Caki2 (cell line): ENCODE data around the gene JMJD1C. TPM values are rescaled to one million over a fixed set of nuclear protein-coding genes. Genes with fewer than 3 reads are reported as not detected.

ENCODE experiments used
- DNase-seq: peaks from one replicate; pipeline ENCODE4 v3.0.0-alpha.2; 2015; ENCODE audit warnings: low read depth
- in situ Hi-C: cut with HindIII; loops from 2 replicates; pipeline ENCODE4 v1.10.0; 2016; ENCODE audit warnings: low sequenced_read_pairs, low pct_unique_long_range_greater_than_20kb, mixed read lengths
- total RNA-seq: library from RNA; depleted of rRNA; stranded (reverse); fragments of >200 nt; shearing (Covaris generic); gene quantifications from 2 replicates; pipeline ENCODE4 v1.2.3, GENCODE V29; 2014; ENCODE audit warnings: low replicate concordance

Gene JMJD1C
- total RNA-seq, 1 experiment from 2014 or later, result 31.0 TPM

GRCh38 chr10:63283093-63283492 is 182.7 kb downstream of the JMJD1C start:
- in situ Hi-C loops, result no loop called here
- no peak for DNase-seq

- no peak for DNase-seq
- in situ Hi-C loops, result no loop called here
Observed at GRCh38 chr10:63281967-63282366, 183.8 kb downstream of the JMJD1C start.

GRCh38 chr10:63280386-63280785 is 185.4 kb downstream of the JMJD1C start:
- in situ Hi-C loops, result no loop called here
- DNase-seq, result no peak

- no peak for DNase-seq
- in situ Hi-C loops, result no loop called here
Observed at GRCh38 chr10:63275094-63275493, 190.7 kb downstream of the JMJD1C start.

GRCh38 chr10:63273577-63273976 is 192.2 kb downstream of the JMJD1C start:
- DNase-seq, result no peak
- in situ Hi-C loops, result no loop called here

- in situ Hi-C loops, result no loop called here
- peak; percentile 96 for DNase-seq
Observed at GRCh38 chr10:63268798-63269503, 196.8 kb downstream of the JMJD1C start.

GRCh38 chr10:63268149-63268797 is 197.5 kb downstream of the JMJD1C start:
- no peak for DNase-seq

GRCh38 chr10:63267414-63268148 is 198.2 kb downstream of the JMJD1C start:
- in situ Hi-C loops, result no loop called here
- peak; percentile 58 for DNase-seq

More at GRCh38 chr10:63268149-63268797, 197.5 kb downstream of the JMJD1C start:
- in situ Hi-C loops, result no loop called here

- peak; percentile 49 for DNase-seq
Observed at GRCh38 chr10:63266391-63267316, 199.1 kb downstream of the JMJD1C start.

GRCh38 chr10:63265683-63266235 is 200.0 kb downstream of the JMJD1C start:
- in situ Hi-C loops, result no loop called here

More at GRCh38 chr10:63266391-63267316, 199.1 kb downstream of the JMJD1C start:
- in situ Hi-C loops, result no loop called here

GRCh38 chr10:63265222-63265617 is 200.6 kb downstream of the JMJD1C start:
- in situ Hi-C loops, result no loop called here
- DNase-seq, result peak; percentile 67

More at GRCh38 chr10:63265683-63266235, 200.0 kb downstream of the JMJD1C start:
- no peak for DNase-seq

- DNase-seq, result no peak
- in situ Hi-C loops, result no loop called here
Observed at GRCh38 chr10:63264617-63265221, 201.1 kb downstream of the JMJD1C start.

- no peak for DNase-seq
- in situ Hi-C loops, result no loop called here
Observed at GRCh38 chr10:63262430-63263073, 203.2 kb downstream of the JMJD1C start.

- DNase-seq, result no peak
- in situ Hi-C loops, result no loop called here
Observed at GRCh38 chr10:63261496-63261895, 204.3 kb downstream of the JMJD1C start.

- DNase-seq, result no peak
- in situ Hi-C loops, result no loop called here
Observed at GRCh38 chr10:63260860-63261251, 204.9 kb downstream of the JMJD1C start.

GRCh38 chr10:63260103-63260859 is 205.5 kb downstream of the JMJD1C start:
- in situ Hi-C loops, result no loop called here
- no peak for DNase-seq
